Upper lobe of left lung (tissue), 4 donors: Measurements from ENCODE around the gene SUPT3H.

Experiments used
- CTCF ChIP-seq, 6 experiments: fragments of 450-650 bp in 4 of 6; fragments of 200-600 bp in 2 of 6; sonication (generic) in 2 of 6; IDR thresholded peaks; one replicate each; pipeline ENCODE4 v1.5.1; 2016 to 2019; ENCODE audit warnings: antibody characterized with exemption in 6 of 6
- EP300 ChIP-seq, 4 donors: sonication (generic); formaldehyde crosslinking; IDR thresholded peaks; one replicate each; pipeline ENCODE4 v1.5.1; 2017; ENCODE audit warnings: antibody characterized with exemption in 4 of 4, control low read depth in 2 of 4
- POLR2A ChIP-seq, 4 donors: fragments of 450-650 bp; IDR thresholded peaks; one replicate each; pipeline ENCODE4 v1.5.1; 2016 to 2017; ENCODE audit warnings: antibody characterized with exemption in 4 of 4, mild to moderate bottlenecking in 2 of 4
- POLR2AphosphoS5 ChIP-seq, 2 donors: sonication (generic); formaldehyde crosslinking; IDR thresholded peaks; one replicate each; pipeline ENCODE4 v1.5.1; 2017; ENCODE audit warnings: antibody characterized with exemption in 2 of 2

- TF ChIP-seq POLR2AphosphoS5 (IDR thresholded peaks at IDR 0.05), result no peak
- TF ChIP-seq CTCF (IDR thresholded peaks at IDR 0.05), result no peak
- no peak for TF ChIP-seq EP300 (IDR thresholded peaks at IDR 0.05)
- no peak for TF ChIP-seq POLR2A (IDR thresholded peaks at IDR 0.05)
Observed at GRCh38 chr6:44926556-44926955, 451.2 kb downstream of the SUPT3H start.
